H1 (cell line): ENCODE measurements around the gene PRDM4. TPM values are rescaled to one million over a fixed set of nuclear protein-coding genes. Genes with fewer than 3 reads are reported as not detected.
A peak's percentile ranks its signal among the peaks of the same experiment; 100 is the strongest.

Experiments used
- CBX8 ChIP-seq: fragments of 300-800, 300-1000 bp; sonication (generic); IDR thresholded peaks from 2 replicates; pipeline ENCODE4 v1.7.1; 2016; ENCODE audit warnings: low read depth, low read length, borderline replicate concordance
- HDAC2 ChIP-seq, 2 experiments: fragments of 300-600 bp in 1 of 2; sonication (generic) in 1 of 2; IDR thresholded peaks; 2 replicates each; pipeline ENCODE4 v1.6.1; 2011 to 2012; ENCODE audit warnings: low read depth in 2 of 2, low read length in 2 of 2, mild to moderate bottlenecking in 2 of 2, moderate library complexity in 2 of 2, borderline replicate concordance in 1 of 2, inconsistent platforms in 1 of 2
- JUN ChIP-seq: IDR thresholded peaks from 2 replicates; pipeline ENCODE4 v1.6.1; 2011; ENCODE audit warnings: low read depth, mild to moderate bottlenecking, improper control_type of control experiment, low read length
- JUND ChIP-seq: IDR thresholded peaks from 2 replicates; pipeline ENCODE4 v1.6.1; 2011; ENCODE audit warnings: mild to moderate bottlenecking, improper control_type of control experiment, low read length
- RBBP5 ChIP-seq: IDR thresholded peaks from 2 replicates; pipeline ENCODE4 v1.7.1; 2012; ENCODE audit warnings: low read depth, mild to moderate bottlenecking, inconsistent platforms, low read length, moderate library complexity, borderline replicate concordance
- RNF2 ChIP-seq: fragments of 200-900, 300-1000 bp; sonication (generic); IDR thresholded peaks from 2 replicates; pipeline ENCODE4 v1.7.1; 2016; ENCODE audit warnings: borderline replicate concordance, low read depth, mild to moderate bottlenecking, antibody characterized with exemption, low read length; ENCODE audit not compliant: poor library complexity, severe bottlenecking; ENCODE audit errors: missing control alignments
- SUZ12 ChIP-seq: fragments of 200-600 bp; sonication (generic); IDR thresholded peaks from 2 replicates; pipeline ENCODE4 v1.6.1; 2012; ENCODE audit warnings: mild to moderate bottlenecking, inconsistent platforms, low read length, moderate library complexity, mixed read lengths
- TBP ChIP-seq: IDR thresholded peaks from 2 replicates; pipeline ENCODE4 v1.6.1; 2011; ENCODE audit warnings: low read depth, low read length, improper control_type of control experiment
- ZNF274 ChIP-seq: IDR thresholded peaks from 2 replicates; pipeline ENCODE4 v1.7.0; 2012; ENCODE audit warnings: low read length, borderline replicate concordance; ENCODE audit errors: extremely low read depth
- polyA plus RNA-seq, 7 experiments: library from polyadenylated mRNA; depleted of rRNA in 3 of 7; stranded (reverse) in 5 of 7; unstranded in 2 of 7; fragments of >200 nt in 5 of 7; fragments of 200-250 nt in 2 of 7; gene quantifications; 1 replicate in 5 of 7; 2 replicates in 1 of 7; 4 replicates in 1 of 7; pipeline versions ENCODE4 v1.2.1 to v1.2.3, GENCODE V29; 2011 to 2013; ENCODE audit warnings: missing spikeins in 2 of 7, mixed read lengths in 2 of 7
- total RNA-seq: library from RNA; stranded (reverse); fragmentation: NEBNext Ultra II Directional; extraction: Animal tissue kit (Norgen Biotek cat#: 25700); gene quantifications from 2 replicates; pipeline ENCODE4 v1.2.1, GENCODE V29; 2021

PRDM4 gene
- total and polyA plus RNA-seq, 2 of the 8 experiments (the other 6 are each of a cell fraction or from before 2014, with no cell fraction given) = 10.1 to 17.5 TPM

GRCh38 chr12:107775093-107775721 is 14.3 kb upstream of the PRDM4 start (continued):
- TF ChIP-seq SUZ12 = peak; percentile 68
- TF ChIP-seq JUN = no peak
- TF ChIP-seq JUND = no peak
- TF ChIP-seq CBX8 = no peak
- TF ChIP-seq RBBP5 = peak; percentile 58; the same call in 1 of the 2 replicates
- TF ChIP-seq HDAC2 (IDR thresholded peaks at IDR 0.05; ENCODE audit: borderline replicate concordance in 1 of 2, low read depth in 2 of 2, low read length in 2 of 2) = peak; percentile 5 to 89; a peak in 1 of 4 replicates
- TF ChIP-seq RNF2 = peak; percentile 56
- TF ChIP-seq TBP = no peak; the same call in 1 of the 2 replicates
- no peak for TF ChIP-seq ZNF274
